B cell (primary cell): Measurements from ENCODE around the gene CLRN2.

Experiments used
- CTCF ChIP-seq: fragments of 200-600 bp; IDR thresholded peaks from one replicate; pipeline ENCODE4 v1.8.0; 2022; ENCODE audit warnings: antibody characterized with exemption, mild to moderate bottlenecking
- EZH2 ChIP-seq: IDR thresholded peaks from 2 replicates; pipeline ENCODE4 v1.6.1; 2012; ENCODE audit warnings: borderline replicate concordance, low read depth, mild to moderate bottlenecking, moderate library complexity, low read length; ENCODE audit not compliant: insufficient read depth, poor library complexity, severe bottlenecking

GRCh38 chr4:17526695-17527477, 11.9 kb downstream of the CLRN2 start:
- TF ChIP-seq CTCF, result no peak
- no peak for TF ChIP-seq EZH2
